IPS-18c (cell line): ENCODE measurements around the gene ITGB5.
A peak's percentile ranks its signal among the peaks of the same experiment; 100 is the strongest.

ENCODE experiments used
- H3K4me3 ChIP-seq: 2 replicates; pipeline ENCODE4 v1.7.0; 2013; ENCODE audit warnings: low read depth, mild to moderate bottlenecking, low read length, moderate library complexity; ENCODE audit not compliant: insufficient read depth
- H3K9me3 ChIP-seq: one replicate; pipeline ENCODE4 v1.6.1; 2013; ENCODE audit warnings: mild to moderate bottlenecking, low read length, moderate library complexity; ENCODE audit not compliant: control insufficient read depth, insufficient read depth

The ITGB5 gene

GRCh38 chr3:124887177-124887931, at the start of gene ITGB5:
ITGB5 (minus strand) TSS chr3:124887365; CDS start chr3:124887000, 365 bp downstream.
- H3K4me3 ChIP-seq: peak within 1 kb of the TSS; percentile 72

GRCh38 chr3:124935794-124936542, 48.8 kb upstream of the ITGB5 start:
- no peaks in the 10 kb centered on the region for H3K9me3 ChIP-seq
- no peak overlapping the region for H3K4me3 ChIP-seq

More at GRCh38 chr3:124887177-124887931, at the start of gene ITGB5:
- peaks cover 6% of the 10 kb centered on the region for H3K9me3 ChIP-seq

- no peaks in the 10 kb centered on the region for H3K9me3 ChIP-seq
- H3K4me3 ChIP-seq: no peak overlapping the region
Measured at GRCh38 chr3:124935264-124935663, 48.1 kb upstream of the ITGB5 start.

- H3K9me3 ChIP-seq: no peaks in the 10 kb centered on the region
Measured at GRCh38 chr3:124934577-124934976, 47.4 kb upstream of the ITGB5 start, which contains the start of gene MUC13. MUC13 (minus strand) TSS chr3:124934751; CDS start chr3:124934712, 39 bp downstream.

GRCh38 chr3:124928333-124929202, 41.4 kb upstream of the ITGB5 start:
- H3K9me3 ChIP-seq: no peaks in the 10 kb centered on the region
- no peak overlapping the region for H3K4me3 ChIP-seq

More at GRCh38 chr3:124934577-124934976, 47.4 kb upstream of the ITGB5 start, which contains the start of gene MUC13:
- H3K4me3 ChIP-seq: no peak within 1 kb of the TSS

GRCh38 chr3:124927574-124928045, 40.4 kb upstream of the ITGB5 start:
- H3K4me3 ChIP-seq: no peak overlapping the region
- H3K9me3 ChIP-seq: no peaks in the 10 kb centered on the region

- H3K9me3 ChIP-seq: no peaks in the 10 kb centered on the region
- no peak overlapping the region for H3K4me3 ChIP-seq
Measured at GRCh38 chr3:124926426-124927101, 39.4 kb upstream of the ITGB5 start.

- Histone ChIP-seq H3K4me3 (no peak overlapping the region), H3K9me3 (no peaks in the 10 kb centered on the region)
Measured at GRCh38 chr3:124924741-124925140, 37.6 kb upstream of the ITGB5 start.

GRCh38 chr3:124923833-124924232, 36.7 kb upstream of the ITGB5 start:
- H3K4me3 ChIP-seq: no peak overlapping the region
- H3K9me3 ChIP-seq: no peaks in the 10 kb centered on the region

GRCh38 chr3:124920718-124921117, 33.6 kb upstream of the ITGB5 start:
- Histone ChIP-seq H3K4me3 (no peak overlapping the region), H3K9me3 (no peaks in the 10 kb centered on the region)

- Histone ChIP-seq H3K9me3 (no peaks in the 10 kb centered on the region), H3K4me3 (no peak overlapping the region)
Measured at GRCh38 chr3:124919756-124920155, 32.6 kb upstream of the ITGB5 start.

- no peaks in the 10 kb centered on the region for H3K9me3 ChIP-seq
- H3K4me3 ChIP-seq: no peak overlapping the region
Measured at GRCh38 chr3:124918524-124918923, 31.4 kb upstream of the ITGB5 start.

GRCh38 chr3:124916837-124917409, 29.8 kb upstream of the ITGB5 start:
- no peaks in the 10 kb centered on the region for H3K9me3 ChIP-seq
- H3K4me3 ChIP-seq: no peak overlapping the region

- no peak overlapping the region for H3K4me3 ChIP-seq
- no peaks in the 10 kb centered on the region for H3K9me3 ChIP-seq
Measured at GRCh38 chr3:124915254-124915653, 28.1 kb upstream of the ITGB5 start.

- H3K9me3 ChIP-seq: no peaks in the 10 kb centered on the region
- H3K4me3 ChIP-seq: no peak overlapping the region
Measured at GRCh38 chr3:124907957-124908356, 20.8 kb upstream of the ITGB5 start.

- H3K4me3 ChIP-seq: no peak overlapping the region
Measured at GRCh38 chr3:124904835-124905492, 17.8 kb upstream of the ITGB5 start.

More at GRCh38 chr3:124904835-124905492, 17.8 kb upstream of the ITGB5 start:
- no peaks in the 10 kb centered on the region for H3K9me3 ChIP-seq
